T-helper 22 cell (primary cell): Measurements from ENCODE around the gene AP2A1.

ENCODE experiments used
- DNase-seq: peaks from one replicate; pipeline ENCODE4 v3.0.0-alpha.2; 2020; ENCODE audit warnings: low read depth

Gene AP2A1

DNA sequence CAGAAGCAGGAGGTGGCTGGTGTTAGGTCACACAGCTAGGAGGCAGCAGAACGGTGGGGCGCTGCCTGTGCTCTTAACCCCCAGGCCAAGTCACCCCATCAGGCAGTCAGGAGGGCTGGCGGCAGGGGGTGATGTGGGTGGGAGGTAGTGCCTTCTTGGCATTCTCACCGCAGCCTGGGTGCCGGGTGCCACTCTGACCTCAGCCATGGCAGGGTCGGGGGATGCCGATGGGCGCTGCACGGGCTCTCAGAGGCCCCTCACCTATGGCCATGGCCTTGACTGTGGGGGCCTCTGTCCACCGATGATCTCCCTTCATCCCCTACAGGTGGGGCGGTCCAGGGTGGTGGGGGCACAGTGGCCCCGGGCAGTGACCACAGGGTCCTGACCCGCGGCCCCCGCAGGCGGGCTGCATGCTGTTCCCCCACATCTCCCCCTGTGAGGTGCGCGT, 89.8 kb downstream of the AP2A1 start:
- DNase-seq: no peak
